ENCODE data around the gene HCN2. TPM values are rescaled to one million over a fixed set of nuclear protein-coding genes. Genes with fewer than 3 reads are reported as not detected.

The HCN2 gene
- polyA plus RNA-seq, 1 of the 3 experiments (the other 2 are of a cell fraction): 5.6 TPM

- no peak for DNase-seq
- Histone ChIP-seq H3K27ac (ENCODE audit: low read depth in 2 of 2, low read length in 1 of 2) (no peak overlapping the region), H3K36me3 (replicated peaks in 1 of 2; ENCODE audit: control insufficient read depth in 1 of 2, insufficient read depth in 2 of 2, low read length in 1 of 2) (peaks cover 0 to 22% of the 10 kb centered on the region in 2 experiments), H3K4me2 (no peak overlapping the region), H3K27me3 (ENCODE audit: insufficient read depth) (no peaks in the 10 kb centered on the region), H3K9ac (no peak overlapping the region), H3K9me2 (no peaks in the 10 kb centered on the region), H3K9me3 (no peaks in the 10 kb centered on the region), H3K4me3 (ENCODE audit: low read depth in 2 of 2, low read length in 1 of 2) (no peak overlapping the region), H3F3A (replicated peaks; ENCODE audit: insufficient read depth) (no peaks in the 10 kb centered on the region), H2AFZ (ENCODE audit: low read depth) (no peak overlapping the region), H4K20me1 (ENCODE audit: insufficient read depth) (no peaks in the 10 kb centered on the region), H3K4me1 (ENCODE audit: control insufficient read depth in 1 of 2, insufficient read depth in 2 of 2, low read depth in 1 of 2, low read length in 1 of 2) (peaks cover 0 to 8% of the 10 kb centered on the region in 2 experiments; a peak in 1 of 4 replicates), H3K79me2 (ENCODE audit: insufficient read depth) (no peaks in the 10 kb centered on the region)
- TF ChIP-seq CTCF (IDR thresholded peaks at IDR 0.05) (no peak), TCF12 (IDR thresholded peaks at IDR 0.05) (no peak), RFX5 (IDR thresholded peaks at IDR 0.05; ENCODE audit: low read length) (no peak), NFIC (IDR thresholded peaks at IDR 0.05; ENCODE audit: borderline replicate concordance) (no peak), TEAD4 (IDR thresholded peaks at IDR 0.05; ENCODE audit: borderline replicate concordance, insufficient read depth) (no peak), CHD2 (IDR thresholded peaks at IDR 0.05; ENCODE audit: low read length, partially characterized antibody) (no peak), NRF1 (IDR thresholded peaks at IDR 0.05; ENCODE audit: low read depth, low read length) (no peak)
- TF ChIP-seq, protein P1, sequence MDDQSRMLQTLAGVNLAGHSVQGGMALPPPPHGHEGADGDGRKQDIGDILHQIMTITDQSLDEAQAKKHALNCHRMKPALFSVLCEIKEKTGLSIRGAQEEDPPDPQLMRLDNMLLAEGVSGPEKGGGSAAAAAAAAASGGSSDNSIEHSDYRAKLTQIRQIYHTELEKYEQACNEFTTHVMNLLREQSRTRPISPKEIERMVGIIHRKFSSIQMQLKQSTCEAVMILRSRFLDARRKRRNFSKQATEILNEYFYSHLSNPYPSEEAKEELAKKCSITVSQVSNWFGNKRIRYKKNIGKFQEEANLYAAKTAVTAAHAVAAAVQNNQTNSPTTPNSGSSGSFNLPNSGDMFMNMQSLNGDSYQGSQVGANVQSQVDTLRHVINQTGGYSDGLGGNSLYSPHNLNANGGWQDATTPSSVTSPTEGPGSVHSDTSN (IDR thresholded peaks at IDR 0.05): no peak
- 87% methylated on average over 7 of the region's 17 CpGs for WGBS (ENCODE audit: low lambda C conversion rate)
- ChIA-PET POLR2A (no interaction called here), CTCF (interaction anchor here (1.0 to 1.3 kb wide), 2 partner anchors 58 to 92 kb away, joined by 3 to 4 read pairs; no protein-coding TSS in a partner anchor)
Observed at GRCh38 chr19:641702-642101, 52.0 kb downstream of the HCN2 start.

- Histone ChIP-seq H3K4me3 (ENCODE audit: low read depth in 2 of 2, low read length in 1 of 2) (no peak overlapping the region), H2AFZ (ENCODE audit: low read depth) (no peak overlapping the region), H3K27me3 (ENCODE audit: insufficient read depth) (no peaks in the 10 kb centered on the region), H3K36me3 (replicated peaks in 1 of 2; ENCODE audit: control insufficient read depth in 1 of 2, insufficient read depth in 2 of 2, low read length in 1 of 2) (peaks cover 0 to 34% of the 10 kb centered on the region in 2 experiments), H3K9me2 (no peaks in the 10 kb centered on the region), H3F3A (replicated peaks; ENCODE audit: insufficient read depth) (no peaks in the 10 kb centered on the region), H3K79me2 (ENCODE audit: insufficient read depth) (no peaks in the 10 kb centered on the region), H3K4me1 (ENCODE audit: control insufficient read depth in 1 of 2, insufficient read depth in 2 of 2, low read depth in 1 of 2, low read length in 1 of 2) (peaks cover 0 to 8% of the 10 kb centered on the region in 2 experiments; a peak in 1 of 4 replicates), H3K27ac (ENCODE audit: low read depth in 2 of 2, low read length in 1 of 2) (no peak overlapping the region), H3K9me3 (no peaks in the 10 kb centered on the region), H3K9ac (no peak overlapping the region), H4K20me1 (ENCODE audit: insufficient read depth) (no peaks in the 10 kb centered on the region), H3K4me2 (no peak overlapping the region)
- TF ChIP-seq TEAD4 (IDR thresholded peaks at IDR 0.05; ENCODE audit: borderline replicate concordance, insufficient read depth) (no peak), JUND (IDR thresholded peaks at IDR 0.05) (no peak)
- POLR2A ChIA-PET: no interaction called here
- WGBS (ENCODE audit: low lambda C conversion rate): 94% methylated on average over 38 of the region's 70 CpGs
- no peak for DNase-seq
- CTCF ChIA-PET: interaction anchor here (1.3 kb wide), 1 partner anchor 59 kb away, joined by 4 read pairs; no protein-coding TSS in a partner anchor
Observed at GRCh38 chr19:642767-643727, 53.4 kb downstream of the HCN2 start.
